Lower lobe of right lung (tissue), 2 donors: ENCODE measurements around the gene ADD1. TPM values are rescaled to one million over a fixed set of nuclear protein-coding genes. Genes with fewer than 3 reads are reported as not detected.

ENCODE experiments used
- ATAC-seq, 2 donors: fragments of 200-7000 bp; cut with Tn5 transposase; one replicate each; pipeline ENCODE4 v1.9.1; 2020 to 2022; ENCODE audit warnings: mild to moderate bottlenecking in 2 of 2, moderate library complexity in 2 of 2
- DNase-seq: peaks from one replicate; pipeline ENCODE4 v3.0.0-alpha.2; 2020
- H3K27ac ChIP-seq: fragments of 200-600 bp; one replicate; pipeline ENCODE4 v1.8.0; 2022
- H3K27me3 ChIP-seq: fragments of 200-600 bp; one replicate; pipeline ENCODE4 v1.8.0; 2022; ENCODE audit warnings: low read depth
- H3K36me3 ChIP-seq: fragments of 200-600 bp; one replicate; pipeline ENCODE4 v1.8.0; 2022; ENCODE audit warnings: mild to moderate bottlenecking
- H3K4me1 ChIP-seq: fragments of 200-600 bp; one replicate; pipeline ENCODE4 v1.8.0; 2022
- H3K4me3 ChIP-seq: fragments of 200-600 bp; one replicate; pipeline ENCODE4 v1.8.0; 2022; ENCODE audit warnings: mild to moderate bottlenecking
- H3K9me3 ChIP-seq: fragments of 200-600 bp; one replicate; pipeline ENCODE4 v1.8.0; 2022
- intact Hi-C: fragments of 100-400 bp; cut with DNase I; formaldehyde crosslinking; loops from one replicate; pipeline ENCODE4 v1.11.0; 2022
- total RNA-seq: library from RNA; stranded (reverse); fragmentation: NEBNext Ultra II Directional; extraction: Animal tissue kit (Norgen Biotek cat#: 25700); gene quantifications from one replicate; pipeline ENCODE4 v1.2.1, GENCODE V29; 2021
- TF ChIP-seq, protein P1 (sequence below): fragments of 200-600 bp; IDR thresholded peaks from one replicate; pipeline ENCODE4 v1.8.0; 2022; ENCODE audit warnings: antibody characterized with exemption, mild to moderate bottlenecking
- donor health status: DM: no; HTN: yes; CAD: no; lungs with severe emphysema.

ADD1 gene
- total RNA-seq, 1 donor from 2014 or later: 279 TPM

DNA sequence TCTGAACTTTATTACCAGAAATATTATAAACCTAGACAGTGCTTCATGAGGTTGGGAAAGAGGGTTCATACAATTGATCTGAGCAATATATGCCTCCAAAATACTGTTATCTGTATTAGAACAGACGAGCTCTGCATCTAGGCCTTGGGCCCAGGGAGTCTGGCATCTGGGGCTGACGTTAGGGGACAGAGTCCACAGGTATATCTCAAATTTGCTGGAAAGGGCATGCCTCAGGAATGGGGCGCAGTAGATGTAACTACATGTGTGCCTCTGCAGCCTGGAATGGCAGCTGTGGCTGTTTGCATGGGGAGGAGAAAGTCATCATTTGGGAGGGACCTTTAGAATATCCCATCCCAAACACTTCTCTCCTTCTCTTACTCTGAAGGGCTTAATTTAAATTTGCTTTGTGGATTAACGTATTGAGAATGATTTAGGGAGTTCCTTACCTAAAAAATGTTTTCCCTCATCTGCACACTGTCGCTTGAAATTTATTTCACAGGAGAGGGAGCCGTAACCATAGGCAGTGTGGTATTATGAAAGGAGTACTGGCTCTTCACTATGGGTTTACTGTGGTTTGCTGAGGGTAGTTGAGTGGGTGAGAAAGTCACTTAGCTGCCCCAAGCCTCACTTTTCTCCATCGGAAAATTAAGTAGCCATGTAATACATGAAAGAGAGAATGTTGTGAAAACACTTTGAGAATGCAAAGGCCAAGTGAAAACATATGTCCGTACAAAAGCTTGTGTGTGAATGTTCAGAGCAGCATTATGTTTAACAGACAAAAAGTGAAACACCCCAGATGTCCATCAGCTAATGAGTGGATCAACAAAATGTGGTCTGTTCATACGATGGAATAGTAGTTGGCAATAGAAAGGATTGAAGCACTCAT, 5.9 kb downstream of the ADD1 start:
- TF ChIP-seq, protein P1, sequence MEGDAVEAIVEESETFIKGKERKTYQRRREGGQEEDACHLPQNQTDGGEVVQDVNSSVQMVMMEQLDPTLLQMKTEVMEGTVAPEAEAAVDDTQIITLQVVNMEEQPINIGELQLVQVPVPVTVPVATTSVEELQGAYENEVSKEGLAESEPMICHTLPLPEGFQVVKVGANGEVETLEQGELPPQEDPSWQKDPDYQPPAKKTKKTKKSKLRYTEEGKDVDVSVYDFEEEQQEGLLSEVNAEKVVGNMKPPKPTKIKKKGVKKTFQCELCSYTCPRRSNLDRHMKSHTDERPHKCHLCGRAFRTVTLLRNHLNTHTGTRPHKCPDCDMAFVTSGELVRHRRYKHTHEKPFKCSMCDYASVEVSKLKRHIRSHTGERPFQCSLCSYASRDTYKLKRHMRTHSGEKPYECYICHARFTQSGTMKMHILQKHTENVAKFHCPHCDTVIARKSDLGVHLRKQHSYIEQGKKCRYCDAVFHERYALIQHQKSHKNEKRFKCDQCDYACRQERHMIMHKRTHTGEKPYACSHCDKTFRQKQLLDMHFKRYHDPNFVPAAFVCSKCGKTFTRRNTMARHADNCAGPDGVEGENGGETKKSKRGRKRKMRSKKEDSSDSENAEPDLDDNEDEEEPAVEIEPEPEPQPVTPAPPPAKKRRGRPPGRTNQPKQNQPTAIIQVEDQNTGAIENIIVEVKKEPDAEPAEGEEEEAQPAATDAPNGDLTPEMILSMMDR: no peak
- Histone ChIP-seq H3K27me3 (no peaks in the 10 kb centered on the region), H3K27ac (peak overlapping the region; percentile 18), H3K4me3 (no peak overlapping the region), H3K9me3 (no peaks in the 10 kb centered on the region), H3K4me1 (peaks cover 85% of the 10 kb centered on the region), H3K36me3 (peaks cover 11% of the 10 kb centered on the region)
- intact Hi-C loops: no loop called here
- ATAC-seq: peak; percentile 51 to 61
- no peak for DNase-seq

GRCh38 chr4:2850966-2851798, 7.5 kb downstream of the ADD1 start:
- no peak overlapping the region for H3K27ac ChIP-seq

GRCh38 chr4:2852481-2852921, 8.9 kb downstream of the ADD1 start:
- TF ChIP-seq, protein P1: no peak
- ATAC-seq: peak in 1 of 2 donors; percentile 59
- no peaks in the 10 kb centered on the region for H3K27me3 ChIP-seq
- peaks cover 22% of the 10 kb centered on the region for H3K36me3 ChIP-seq
- peak; percentile 51 for DNase-seq
- intact Hi-C loops: no loop called here
- H3K4me3 ChIP-seq: no peak overlapping the region
- peaks cover 84% of the 10 kb centered on the region for H3K4me1 ChIP-seq
- no peaks in the 10 kb centered on the region for H3K9me3 ChIP-seq
- H3K27ac ChIP-seq: peak overlapping the region; percentile 57

More at GRCh38 chr4:2850966-2851798, 7.5 kb downstream of the ADD1 start:
- Histone ChIP-seq H3K36me3 (peaks cover 22% of the 10 kb centered on the region), H3K4me1 (peaks cover 85% of the 10 kb centered on the region), H3K27me3 (no peaks in the 10 kb centered on the region), H3K9me3 (no peaks in the 10 kb centered on the region), H3K4me3 (no peak overlapping the region)
- intact Hi-C loops: no loop called here
- no peak for ATAC-seq
- no peak for DNase-seq
- TF ChIP-seq, protein P1: no peak

- Histone ChIP-seq H3K4me1 (peaks cover 92% of the 10 kb centered on the region), H3K27ac (no peak overlapping the region), H3K4me3 (no peak overlapping the region), H3K36me3 (peaks cover 22% of the 10 kb centered on the region), H3K9me3 (no peaks in the 10 kb centered on the region), H3K27me3 (no peaks in the 10 kb centered on the region)
- no peak for DNase-seq
- TF ChIP-seq, protein P1: no peak
- no peak for ATAC-seq
- intact Hi-C loops: no loop called here
Measured at GRCh38 chr4:2855584-2855983, 11.9 kb downstream of the ADD1 start.

GRCh38 chr4:2856266-2856665, 12.6 kb downstream of the ADD1 start:
- Histone ChIP-seq H3K27ac (no peak overlapping the region), H3K9me3 (no peaks in the 10 kb centered on the region), H3K4me3 (no peak overlapping the region), H3K4me1 (peaks cover 94% of the 10 kb centered on the region), H3K36me3 (peaks cover 22% of the 10 kb centered on the region), H3K27me3 (no peaks in the 10 kb centered on the region)
- intact Hi-C loops: no loop called here
- TF ChIP-seq, protein P1: no peak
- DNase-seq (no peak), ATAC-seq (no peak)
